Ovary (tissue), 9 donors: Measurements from ENCODE around the gene GOLGA3. TPM values are rescaled to one million over a fixed set of nuclear protein-coding genes. Genes with fewer than 3 reads are reported as not detected.

Experiments used
- DNase-seq, 5 donors: peaks; one replicate each; pipeline ENCODE4 v3.0.0-alpha.2; 2019 to 2020
- H3K27ac ChIP-seq, 2 donors: fragments of 200-600 bp; one replicate each; pipeline versions ENCODE4 v1.5.1 to v1.8.0; 2019 to 2022
- H3K27me3 ChIP-seq: fragments of 200-600 bp; one replicate; pipeline ENCODE4 v1.8.0; 2022
- H3K36me3 ChIP-seq: fragments of 200-600 bp; sonication (generic); one replicate; pipeline ENCODE4 v1.5.1; 2019
- H3K4me1 ChIP-seq: one replicate; pipeline ENCODE4 v1.8.1; 2013; ENCODE audit warnings: mild to moderate bottlenecking, moderate library complexity; ENCODE audit not compliant: insufficient read depth
- H3K4me3 ChIP-seq: fragments of 200-600 bp; sonication (generic); one replicate; pipeline ENCODE4 v1.5.1; 2017
- H3K9me3 ChIP-seq, 2 donors: fragments of 200-600 bp in 1 of 2; sonication (generic) in 1 of 2; one replicate each; pipeline versions ENCODE4 v1.5.1 to v1.8.1; 2013 to 2019; ENCODE audit warnings: mild to moderate bottlenecking in 1 of 2, moderate library complexity in 1 of 2
- CTCF ChIP-seq, 3 donors: fragments of 450-650 bp in 2 of 3; fragments of 200-600 bp in 1 of 3; IDR thresholded peaks; one replicate each; pipeline versions ENCODE4 v1.5.1 to v1.8.0; 2016 to 2022; ENCODE audit warnings: antibody characterized with exemption in 3 of 3, mild to moderate bottlenecking in 1 of 3
- EP300 ChIP-seq: sonication (generic); formaldehyde crosslinking; IDR thresholded peaks from one replicate; pipeline ENCODE4 v1.6.1; 2017; ENCODE audit warnings: antibody characterized with exemption
- POLR2A ChIP-seq: fragments of 450-650 bp; IDR thresholded peaks from one replicate; pipeline ENCODE4 v1.6.1; 2017; ENCODE audit warnings: antibody characterized with exemption, mild to moderate bottlenecking, moderate library complexity
- WGBS, 3 donors: extraction: QIAGEN DNeasy Blood & Tissue Kit in 1 of 3; methylation state at CpG; one replicate each; pipeline versions ENCODE4 v1.1.5 to v1.1.7; 2013 to 2017; 5-methylcytosine and 5-hydroxymethylcytosine counted together
- intact Hi-C, 4 donors: fragments of 100-400 bp; cut with DNase I; formaldehyde crosslinking; loops; one replicate each; pipeline versions ENCODE4 v1.11.0 to v1.15.1; 2022 to 2023
- polyA plus RNA-seq, 2 donors: library from polyadenylated mRNA; stranded (reverse); fragments of 200-250 nt in 1 of 2; fragments of 350-450 nt in 1 of 2; fragmentation: Illumina TruSeq in 1 of 2; extraction: RNeasy Lipid Tissue Mini Kit (QIAGEN cat#74804) in 1 of 2; gene quantifications; one replicate each; pipeline ENCODE4 v1.2.3, GENCODE V29; 2013 to 2014
- total RNA-seq, 7 donors: library from RNA; depleted of rRNA in 2 of 7; stranded (reverse); fragments of >200 nt in 2 of 7; fragmentation: NEBNext Ultra II Directional in 3 of 7; extraction: Animal tissue kit (Norgen Biotek cat#: 25700) in 3 of 7; gene quantifications; one replicate each; pipeline versions ENCODE4 v1.1.0 to v1.2.4, GENCODE V29; 2016 to 2023
- donor health status: DM: no; HTN: no; CAD: no; lungs with moderate emphysema.
- donor health status: DM: no; HTN: no; CAD: no.
- donor health status: Bipolar disorder and iron deficiency.
- donor health status: DM: yes; HTN: yes; CAD: no.
- donor health status: DM: no; HTN: no; CAD: no.
- donor health status: DM: yes; HTN: yes; CAD: no.

Gene GOLGA3
- total and polyA plus RNA-seq, 9 donors, result 14.4 to 76.0 (median 50.9) TPM

- H3K36me3 ChIP-seq, result no peaks in the 10 kb centered on the region
- no peak overlapping the region for H3K4me3 ChIP-seq
- TF ChIP-seq EP300, result no peak
- TF ChIP-seq CTCF (IDR thresholded peaks at IDR 0.05), result no peak
- no peak for TF ChIP-seq POLR2A
- intact Hi-C loops, result no loop called here
- H3K27ac ChIP-seq, result no peak overlapping the region
- H3K9me3 ChIP-seq, result no peaks in the 10 kb centered on the region
- DNase-seq, result no peak
- H3K4me1 ChIP-seq, result no peaks in the 10 kb centered on the region
- no peaks in the 10 kb centered on the region for H3K27me3 ChIP-seq
- 85 to 88% (median 86%) methylated on average over 19 of the region's 19 CpGs for WGBS, 3 donors
Measured at GRCh38 chr12:132739600-132740312, 88.9 kb downstream of the GOLGA3 start.

GRCh38 chr12:132736913-132737312 is 91.8 kb downstream of the GOLGA3 start:
- no peak overlapping the region for H3K4me3 ChIP-seq
- H3K9me3 ChIP-seq, result no peaks in the 10 kb centered on the region
- H3K4me1 ChIP-seq, result no peaks in the 10 kb centered on the region
- no peak for TF ChIP-seq EP300
- TF ChIP-seq POLR2A, result no peak
- no peak for TF ChIP-seq CTCF (IDR thresholded peaks at IDR 0.05)
- intact Hi-C loops, result no loop called here
- H3K36me3 ChIP-seq, result no peaks in the 10 kb centered on the region
- no peak overlapping the region for H3K27ac ChIP-seq
- H3K27me3 ChIP-seq, result no peaks in the 10 kb centered on the region
- no peak for DNase-seq
- 90 to 93% (median 90%) methylated on average over 5 to 15 of the region's 15 CpGs for WGBS, 3 donors

- H3K27me3 ChIP-seq, result no peaks in the 10 kb centered on the region
- DNase-seq, result no peak
- intact Hi-C loops, result no loop called here
- TF ChIP-seq EP300, result no peak
- no peak for TF ChIP-seq POLR2A
- TF ChIP-seq CTCF (IDR thresholded peaks at IDR 0.05), result no peak
- H3K4me1 ChIP-seq, result no peaks in the 10 kb centered on the region
- no peak overlapping the region for H3K4me3 ChIP-seq
- no peak overlapping the region for H3K27ac ChIP-seq
- no peaks in the 10 kb centered on the region for H3K9me3 ChIP-seq
- no peaks in the 10 kb centered on the region for H3K36me3 ChIP-seq
- 88 to 94% (median 90%) methylated on average over 12 of the region's 12 CpGs for WGBS, 3 donors
Measured at GRCh38 chr12:132736378-132736777, 92.3 kb downstream of the GOLGA3 start.

GRCh38 chr12:132735496-132735895 is 93.2 kb downstream of the GOLGA3 start:
- no peak overlapping the region for H3K27ac ChIP-seq
- 84 to 89% (median 89%) methylated on average over 20 of the region's 20 CpGs for WGBS, 3 donors
- no peaks in the 10 kb centered on the region for H3K27me3 ChIP-seq
- no peak for TF ChIP-seq EP300
- no peak for TF ChIP-seq POLR2A
- TF ChIP-seq CTCF (IDR thresholded peaks at IDR 0.05), result no peak
- H3K4me3 ChIP-seq, result no peak overlapping the region
- no peaks in the 10 kb centered on the region for H3K9me3 ChIP-seq
- no peaks in the 10 kb centered on the region for H3K36me3 ChIP-seq
- H3K4me1 ChIP-seq, result no peaks in the 10 kb centered on the region
- intact Hi-C loops, result no loop called here
- no peak for DNase-seq
